Astrocyte (in vitro differentiated cells and primary cell): Measurements from ENCODE around the gene CCNK. TPM values are rescaled to one million over a fixed set of nuclear protein-coding genes. Genes with fewer than 3 reads are reported as not detected.

Source experiments
- DNase-seq: peaks from one replicate; pipeline ENCODE4 v3.0.0-alpha.2; 2010; ENCODE audit warnings: low read depth
- FAIRE-seq: peaks from 2 replicates; lab custom pipeline; 2011; peaks lifted over from hg19 to GRCh38; lab: Jason Lieb, UNC
- H2AFZ ChIP-seq: 2 replicates; pipeline ENCODE4 v1.6.0; 2012; ENCODE audit warnings: low read depth, low read length, inconsistent platforms
- H3K27ac ChIP-seq: 2 replicates; pipeline ENCODE4 v1.5.1; 2011; ENCODE audit warnings: low read depth, low read length, inconsistent platforms
- H3K27me3 ChIP-seq: 2 replicates; pipeline ENCODE4 v1.6.0; 2011; ENCODE audit warnings: low read length, inconsistent platforms; ENCODE audit not compliant: insufficient read depth
- H3K36me3 ChIP-seq: 2 replicates; pipeline ENCODE4 v1.5.1; 2011; ENCODE audit warnings: low read length, inconsistent platforms; ENCODE audit not compliant: insufficient read depth
- H3K4me1 ChIP-seq: 2 replicates; pipeline ENCODE4 v1.5.1; 2011; ENCODE audit warnings: low read length, inconsistent platforms; ENCODE audit not compliant: insufficient read depth
- H3K4me2 ChIP-seq: 2 replicates; pipeline ENCODE4 v1.6.0; 2012; ENCODE audit warnings: low read length, inconsistent platforms
- H3K4me3 ChIP-seq: 2 replicates; pipeline ENCODE4 v1.5.1; 2011; ENCODE audit warnings: low read depth, mild to moderate bottlenecking, low read length, inconsistent platforms; ENCODE audit not compliant: insufficient read depth
- H3K79me2 ChIP-seq: 2 replicates; pipeline ENCODE4 v1.6.0; 2012; ENCODE audit warnings: mild to moderate bottlenecking, low read length, inconsistent platforms; ENCODE audit not compliant: insufficient read depth
- H3K9ac ChIP-seq: 2 replicates; pipeline ENCODE4 v1.6.0; 2012; ENCODE audit warnings: mild to moderate bottlenecking, low read length, inconsistent platforms
- H3K9me3 ChIP-seq: 2 replicates; pipeline ENCODE4 v1.5.1; 2012; ENCODE audit warnings: low read depth, mild to moderate bottlenecking, low read length, inconsistent platforms; ENCODE audit not compliant: insufficient read depth
- H4K20me1 ChIP-seq: 2 replicates; pipeline ENCODE4 v1.6.0; 2012; ENCODE audit warnings: low read length, inconsistent platforms; ENCODE audit not compliant: insufficient read depth
- H3K27ac Mint-ChIP-seq: one replicate; pipeline ENCODE4 v1.8.0; 2021; ENCODE audit warnings: mild to moderate bottlenecking, mixed read lengths; ENCODE audit not compliant: unreplicated experiment
- H3K27me3 Mint-ChIP-seq: one replicate; pipeline ENCODE4 v1.8.0; 2021; ENCODE audit warnings: low read depth, mixed read lengths; ENCODE audit not compliant: unreplicated experiment
- H3K36me3 Mint-ChIP-seq: one replicate; pipeline ENCODE4 v1.8.0; 2021; ENCODE audit warnings: low read depth, mixed read lengths; ENCODE audit not compliant: unreplicated experiment
- H3K4me1 Mint-ChIP-seq: one replicate; pipeline ENCODE4 v1.8.0; 2021; ENCODE audit warnings: low read depth, mixed read lengths; ENCODE audit not compliant: unreplicated experiment
- H3K4me3 Mint-ChIP-seq: one replicate; pipeline ENCODE4 v1.8.0; 2021; ENCODE audit warnings: mild to moderate bottlenecking, moderate library complexity, mixed read lengths; ENCODE audit not compliant: unreplicated experiment
- H3K9me3 Mint-ChIP-seq: one replicate; pipeline ENCODE4 v1.8.0; 2021; ENCODE audit warnings: mild to moderate bottlenecking, mixed read lengths; ENCODE audit not compliant: unreplicated experiment
- CTCF ChIP-seq: IDR thresholded peaks from 2 replicates; pipeline ENCODE4 v1.5.1; 2011; ENCODE audit warnings: low read depth, mild to moderate bottlenecking, inconsistent platforms, low read length, moderate library complexity; ENCODE audit not compliant: insufficient read depth
- EZH2 ChIP-seq: IDR thresholded peaks from 2 replicates; pipeline ENCODE4 v1.6.1; 2012; ENCODE audit warnings: mild to moderate bottlenecking, low read length, inconsistent platforms; ENCODE audit not compliant: insufficient read depth
- total RNA-seq: library from RNA; stranded (reverse); gene quantifications from 2 replicates; pipeline ENCODE4 v1.2.1, GENCODE V29; 2021

CCNK gene
- total RNA-seq, 1 donor from 2014 or later, result 121 TPM

- Histone ChIP-seq H2AFZ (no peak overlapping the region), H3K36me3 (peaks cover 7% of the 10 kb centered on the region), H4K20me1 (peaks cover 59% of the 10 kb centered on the region), H3K4me1 (no peaks in the 10 kb centered on the region), H3K27me3 (no peaks in the 10 kb centered on the region), H3K4me3 (no peak overlapping the region), H3K4me2 (no peak overlapping the region), H3K27ac (no peak overlapping the region), H3K9me3 (no peaks in the 10 kb centered on the region), H3K79me2 (peaks cover 64% of the 10 kb centered on the region), H3K9ac (no peak overlapping the region)
- DNase-seq, result no peak
- peaks cover 18% of the 10 kb centered on the region for H3K36me3 Mint-ChIP-seq
- no peak overlapping the region for H3K27ac Mint-ChIP-seq
- FAIRE-seq, result no peak
- no peaks in the 10 kb centered on the region for H3K27me3 Mint-ChIP-seq
- peaks cover 30% of the 10 kb centered on the region for H3K4me1 Mint-ChIP-seq
- no peaks in the 10 kb centered on the region for H3K9me3 Mint-ChIP-seq
- TF ChIP-seq EZH2 (no peak), CTCF (no peak)
- H3K4me3 Mint-ChIP-seq, result no peak overlapping the region
Measured at GRCh38 chr14:99466758-99467157, 14.5 kb upstream of the CCNK start.

- Histone ChIP-seq H3K36me3 (peaks cover 4% of the 10 kb centered on the region), H3K4me3 (no peak overlapping the region), H3K27me3 (no peaks in the 10 kb centered on the region), H2AFZ (no peak overlapping the region), H3K9ac (no peak overlapping the region), H3K4me2 (no peak overlapping the region), H3K4me1 (no peaks in the 10 kb centered on the region), H3K79me2 (peaks cover 71% of the 10 kb centered on the region), H4K20me1 (peaks cover 64% of the 10 kb centered on the region), H3K9me3 (no peaks in the 10 kb centered on the region), H3K27ac (no peak overlapping the region)
- Mint-ChIP-seq H3K4me3 (no peak overlapping the region), H3K27me3 (no peaks in the 10 kb centered on the region), H3K9me3 (no peaks in the 10 kb centered on the region), H3K4me1 (peaks cover 24% of the 10 kb centered on the region), H3K27ac (no peak overlapping the region), H3K36me3 (peaks cover 13% of the 10 kb centered on the region)
- DNase-seq (no peak), FAIRE-seq (no peak)
- no peak for TF ChIP-seq EZH2
- no peak for TF ChIP-seq CTCF
Measured at GRCh38 chr14:99467336-99468078, 13.7 kb upstream of the CCNK start.

- no peak overlapping the region for H2AFZ ChIP-seq
- no peak overlapping the region for H3K4me2 ChIP-seq
- no peak overlapping the region for H3K9ac ChIP-seq
- H3K36me3 Mint-ChIP-seq, result peaks cover 11% of the 10 kb centered on the region
- H3K79me2 ChIP-seq, result peaks cover 76% of the 10 kb centered on the region
- H3K27me3 ChIP-seq, result no peaks in the 10 kb centered on the region
- no peak overlapping the region for H3K27ac ChIP-seq
- H3K9me3 Mint-ChIP-seq, result no peaks in the 10 kb centered on the region
- peaks cover 4% of the 10 kb centered on the region for H3K36me3 ChIP-seq
- no peak for FAIRE-seq
- H3K4me3 Mint-ChIP-seq, result no peak overlapping the region
- no peak for DNase-seq
- H3K9me3 ChIP-seq, result no peaks in the 10 kb centered on the region
- TF ChIP-seq CTCF, result no peak
- TF ChIP-seq EZH2, result no peak
- H3K27ac Mint-ChIP-seq, result no peak overlapping the region
- peaks cover 68% of the 10 kb centered on the region for H4K20me1 ChIP-seq
- no peaks in the 10 kb centered on the region for H3K27me3 Mint-ChIP-seq
- H3K4me3 ChIP-seq, result no peak overlapping the region
- H3K4me1 Mint-ChIP-seq, result peaks cover 29% of the 10 kb centered on the region
- no peaks in the 10 kb centered on the region for H3K4me1 ChIP-seq
Measured at GRCh38 chr14:99468081-99468480, 13.1 kb upstream of the CCNK start.
